T-helper 1 cell treated with Interleukin-12 subunit alpha and Interleukin-12 subunit beta and Interleukin-4 antibody, amounts not matched to agents 30 μg/mL and 1 μg/mL, for 36 hours (primary cell): ENCODE measurements around the gene ELK1.

Experiments used
- H3K27ac Mint-ChIP-seq: one replicate; pipeline ENCODE4 v1.8.0; 2021; ENCODE audit warnings: mild to moderate bottlenecking, mixed read lengths
- H3K27me3 Mint-ChIP-seq: one replicate; pipeline ENCODE4 v1.8.0; 2021; ENCODE audit warnings: low read depth, mixed read lengths
- H3K36me3 Mint-ChIP-seq: one replicate; pipeline ENCODE4 v1.8.0; 2021; ENCODE audit warnings: low read depth, mixed read lengths
- H3K4me1 Mint-ChIP-seq: one replicate; pipeline ENCODE4 v1.8.0; 2021; ENCODE audit warnings: low read depth, mixed read lengths
- H3K4me3 Mint-ChIP-seq: one replicate; pipeline ENCODE4 v1.8.0; 2021; ENCODE audit warnings: mild to moderate bottlenecking, moderate library complexity, mixed read lengths
- H3K9me3 Mint-ChIP-seq: one replicate; pipeline ENCODE4 v1.8.0; 2021; ENCODE audit warnings: mixed read lengths

Gene ELK1

DNA sequence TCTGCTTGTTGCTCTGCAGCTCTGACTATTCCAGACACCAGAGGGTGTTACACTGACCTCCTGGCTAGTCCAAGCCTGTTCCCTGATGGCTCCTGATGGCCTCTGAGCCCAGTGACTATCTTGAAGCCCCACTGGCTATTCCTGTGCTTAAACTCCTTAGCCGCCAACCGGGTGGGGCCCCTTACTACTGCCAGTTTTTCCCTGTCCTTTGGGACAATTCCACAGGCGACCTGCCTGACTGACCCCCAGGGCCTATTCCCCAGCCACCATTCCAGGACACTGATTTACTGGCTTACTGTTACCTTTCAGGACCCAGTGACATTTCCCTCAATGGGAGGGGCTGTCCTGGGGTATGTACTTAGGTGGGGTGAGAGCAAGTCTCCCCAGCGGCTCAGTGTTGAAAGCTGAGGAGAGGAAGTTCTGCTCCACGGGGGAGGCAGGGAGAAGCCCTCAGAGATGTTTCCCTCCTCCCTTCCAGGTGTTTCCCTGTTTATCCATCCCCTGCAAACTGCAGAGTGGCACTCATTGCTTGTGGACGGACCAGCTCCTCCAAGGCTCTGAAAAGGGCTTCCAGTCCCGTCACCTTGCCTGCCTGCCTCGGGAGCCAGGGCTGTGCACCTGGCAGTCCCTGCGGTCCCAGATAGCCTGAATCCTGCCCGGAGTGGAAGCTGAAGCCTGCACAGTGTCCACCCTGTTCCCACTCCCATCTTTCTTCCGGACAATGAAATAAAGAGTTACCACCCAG lies 64.1 kb downstream of the ELK1 start:
- H3K4me3 Mint-ChIP-seq, result no peak overlapping the region
- H3K36me3 Mint-ChIP-seq, result peaks cover 15% of the 10 kb centered on the region
- H3K4me1 Mint-ChIP-seq, result peaks cover 22% of the 10 kb centered on the region
- no peaks in the 10 kb centered on the region for H3K27me3 Mint-ChIP-seq
- H3K27ac Mint-ChIP-seq, result no peak overlapping the region
- no peaks in the 10 kb centered on the region for H3K9me3 Mint-ChIP-seq
